Karpas-422 (cell line): ENCODE measurements around the gene YDJC. TPM values are rescaled to one million over a fixed set of nuclear protein-coding genes. Genes with fewer than 3 reads are reported as not detected.
A peak's percentile ranks its signal among the peaks of the same experiment; 100 is the strongest.

Experiments
- small RNA-seq: library from RNA; depleted of rRNA; stranded (forward); fragments of <200 nt; gene quantifications from one replicate; pipeline ENCODE3, GENCODE V24; 2014
- total RNA-seq: library from RNA; depleted of rRNA; stranded (reverse); fragments of >200 nt; shearing (Covaris generic); gene quantifications from 2 replicates; pipeline ENCODE4 v1.2.3, GENCODE V29; 2014; ENCODE audit warnings: low replicate concordance; rRNA removed

YDJC gene
- total RNA-seq, 1 experiment from 2014 or later: 59.1 TPM

Small RNA genes within 50 kb of the gene (small RNA-seq; reads per million reads assigned to genes)
- 90.0 reads per million, percentile 99 among the genes with 10 or more reads in this experiment for gene MIR301B

Other genes starting within 250 kb of the YDJC start
- 0.29 and 0.34 TPM in 2 replicates for gene RIMBP3B, start 246.3 kb downstream of the YDJC start, total RNA-seq
- 4.4 and 5.8 TPM in 2 replicates for gene HIC2, start 212.7 kb downstream of the YDJC start, total RNA-seq
- 1.1 and 1.2 TPM in 2 replicates for gene TMEM191C, start 162.6 kb downstream of the YDJC start, total RNA-seq
- 0.65 TPM in 1 of 2 replicates, not detected in the other for gene RIMBP3C, start 78.6 kb downstream of the YDJC start, total RNA-seq
- gene UBE2L3, start 62.3 kb downstream of the YDJC start, total RNA-seq: 38.7 and 56.1 TPM in 2 replicates
- 0.11 and 1.3 TPM in 2 replicates for gene CCDC116, start 2.7 kb upstream of the YDJC start, total RNA-seq
- 19.0 and 72.9 TPM in 2 replicates for gene SDF2L1, start 12.3 kb upstream of the YDJC start, total RNA-seq
- gene PPIL2, start 36.0 kb upstream of the YDJC start, total RNA-seq: 32.8 and 39.6 TPM in 2 replicates
- gene YPEL1, start 105.8 kb upstream of the YDJC start, total RNA-seq: 1.6 and 1.8 TPM in 2 replicates
- gene MAPK1, start 237.6 kb upstream of the YDJC start, total RNA-seq: 38.9 and 53.6 TPM in 2 replicates